C4-2B (cell line): ENCODE data around the gene ARFIP2.

Experiments
- CTCF ChIP-seq: fragments of 450-650 bp; conservative IDR thresholded peaks from 2 replicates; pipeline ENCODE4 v1.5.1; 2017; ENCODE audit warnings: mild to moderate bottlenecking
- ZFX ChIP-seq: fragments of 450-650 bp; IDR thresholded peaks from 2 replicates; pipeline ENCODE4 v1.6.1; 2017

GRCh38 chr11:6472934-6473333 is 8.2 kb downstream of the ARFIP2 start:
- TF ChIP-seq CTCF (no peak), ZFX (no peak)
